CD4-positive, CD25-positive, alpha-beta regulatory T cell (primary cell): ENCODE data around the gene SNED1. TPM values are rescaled to one million over a fixed set of nuclear protein-coding genes. Genes with fewer than 3 reads are reported as not detected.

Experiments used
- ATAC-seq, 2 donors: fragments of 150-1000 bp; cut with Tn5 transposase; one replicate each; pipeline ENCODE4 v1.10.0; 2021; ENCODE audit warnings: low read depth in 2 of 2, moderate number of reproducible peaks in 2 of 2, moderate library complexity in 1 of 2
- DNase-seq, 3 donors: peaks; one replicate each; pipeline versions ENCODE4 v3.0.0 to v3.0.0-alpha.2; 2012 to 2022; ENCODE audit warnings: mixed read lengths in 1 of 3
- H3K27ac ChIP-seq: one replicate; pipeline ENCODE4 v1.7.0; 2013; ENCODE audit warnings: mild to moderate bottlenecking, low read length; ENCODE audit not compliant: insufficient read depth, poor library complexity, severe bottlenecking
- H3K27me3 ChIP-seq: one replicate; pipeline ENCODE4 v1.7.0; 2013; ENCODE audit warnings: low read length; ENCODE audit not compliant: control insufficient read depth, insufficient read depth
- H3K36me3 ChIP-seq: one replicate; pipeline ENCODE4 v1.7.0; 2013; ENCODE audit warnings: mild to moderate bottlenecking, low read length, moderate library complexity; ENCODE audit not compliant: control insufficient read depth, insufficient read depth
- H3K4me1 ChIP-seq: 2 replicates; pipeline ENCODE4 v1.7.0; 2013; ENCODE audit warnings: mild to moderate bottlenecking, low read length; ENCODE audit not compliant: insufficient read depth, control insufficient read depth, poor library complexity, severe bottlenecking
- H3K4me3 ChIP-seq: one replicate; pipeline ENCODE4 v1.7.0; 2013; ENCODE audit warnings: low read depth, mild to moderate bottlenecking, low read length, moderate library complexity
- H3K9me3 ChIP-seq, 2 experiments: 1 replicate in 1 of 2; 2 replicates in 1 of 2; pipeline ENCODE4 v1.7.0; 2013; ENCODE audit warnings: low read length in 2 of 2, mild to moderate bottlenecking in 1 of 2, moderate library complexity in 1 of 2; ENCODE audit not compliant: control insufficient read depth in 2 of 2
- H3K27ac Mint-ChIP-seq, 3 donors: one replicate each; pipeline ENCODE4 v1.8.0; 2020 to 2022; ENCODE audit warnings: mild to moderate bottlenecking in 3 of 3, mixed read lengths in 3 of 3, moderate library complexity in 2 of 3
- H3K27me3 Mint-ChIP-seq: one replicate; pipeline ENCODE4 v1.8.0; 2022; ENCODE audit warnings: mild to moderate bottlenecking, mixed read lengths
- H3K36me3 Mint-ChIP-seq: one replicate; pipeline ENCODE4 v1.8.0; 2020; ENCODE audit warnings: mixed read lengths
- H3K4me1 Mint-ChIP-seq, 4 donors: one replicate each; pipeline ENCODE4 v1.8.0; 2020 to 2022; ENCODE audit warnings: mixed read lengths in 4 of 4, mild to moderate bottlenecking in 1 of 4
- H3K4me3 Mint-ChIP-seq, 4 donors: one replicate each; pipeline ENCODE4 v1.8.0; 2020 to 2022; ENCODE audit warnings: mild to moderate bottlenecking in 4 of 4, mixed read lengths in 4 of 4, moderate library complexity in 3 of 4
- H3K9me3 Mint-ChIP-seq, 7 donors: one replicate each; pipeline ENCODE4 v1.8.0; 2020 to 2022; ENCODE audit warnings: mixed read lengths in 7 of 7, mild to moderate bottlenecking in 3 of 7, moderate library complexity in 2 of 7
- polyA plus RNA-seq, 4 donors: library from polyadenylated mRNA; unstranded; fragments of 300-500 nt; fragmentation: Illumina TruSeq; gene quantifications; one replicate each; pipeline ENCODE4 v1.2.3, GENCODE V29; 2021
- total RNA-seq: library from RNA; stranded (reverse); gene quantifications from one replicate; pipeline ENCODE4 v1.2.3, GENCODE V29; 2022

The SNED1 gene
- total and polyA plus RNA-seq, 5 donors from 2014 or later = 1.7 to 170 (median 2.5) TPM

DNA sequence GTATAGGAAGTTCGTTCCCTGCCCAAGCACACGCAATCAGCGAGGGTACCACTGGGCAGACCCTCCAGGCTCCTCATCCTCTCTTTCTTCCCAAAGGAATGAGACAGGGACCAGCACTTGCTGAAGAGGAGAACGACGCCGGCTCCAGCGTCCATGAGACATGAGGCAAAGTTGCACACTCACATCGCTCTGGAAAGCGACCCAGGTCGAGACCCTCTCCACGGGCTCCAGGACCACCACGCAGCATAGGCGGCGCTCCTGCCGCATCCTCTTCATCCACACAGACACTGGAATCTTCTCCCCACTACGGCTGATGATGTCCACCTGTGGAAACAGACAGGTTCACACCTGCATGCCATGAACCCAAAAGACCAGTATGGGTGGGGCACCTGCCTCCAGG, 140.1 kb downstream of the SNED1 start:
- no peaks in the 10 kb centered on the region for H3K27me3 ChIP-seq
- Mint-ChIP-seq H3K4me1 (peaks cover 0 to 11% (median 2%) of the 10 kb centered on the region in 4 donors), H3K4me3 (no peak overlapping the region), H3K27ac (no peak overlapping the region), H3K27me3 (no peaks in the 10 kb centered on the region), H3K36me3 (peaks cover 33% of the 10 kb centered on the region), H3K9me3 (peaks cover 0 to 1% (median 0%) of the 10 kb centered on the region in 7 donors)
- no peaks in the 10 kb centered on the region for H3K9me3 ChIP-seq
- DNase-seq (no peak), ATAC-seq (no peak)
- peaks cover 60% of the 10 kb centered on the region for H3K36me3 ChIP-seq
- no peak overlapping the region for H3K27ac ChIP-seq
- no peaks in the 10 kb centered on the region for H3K4me1 ChIP-seq
- no peak overlapping the region for H3K4me3 ChIP-seq

DNA sequence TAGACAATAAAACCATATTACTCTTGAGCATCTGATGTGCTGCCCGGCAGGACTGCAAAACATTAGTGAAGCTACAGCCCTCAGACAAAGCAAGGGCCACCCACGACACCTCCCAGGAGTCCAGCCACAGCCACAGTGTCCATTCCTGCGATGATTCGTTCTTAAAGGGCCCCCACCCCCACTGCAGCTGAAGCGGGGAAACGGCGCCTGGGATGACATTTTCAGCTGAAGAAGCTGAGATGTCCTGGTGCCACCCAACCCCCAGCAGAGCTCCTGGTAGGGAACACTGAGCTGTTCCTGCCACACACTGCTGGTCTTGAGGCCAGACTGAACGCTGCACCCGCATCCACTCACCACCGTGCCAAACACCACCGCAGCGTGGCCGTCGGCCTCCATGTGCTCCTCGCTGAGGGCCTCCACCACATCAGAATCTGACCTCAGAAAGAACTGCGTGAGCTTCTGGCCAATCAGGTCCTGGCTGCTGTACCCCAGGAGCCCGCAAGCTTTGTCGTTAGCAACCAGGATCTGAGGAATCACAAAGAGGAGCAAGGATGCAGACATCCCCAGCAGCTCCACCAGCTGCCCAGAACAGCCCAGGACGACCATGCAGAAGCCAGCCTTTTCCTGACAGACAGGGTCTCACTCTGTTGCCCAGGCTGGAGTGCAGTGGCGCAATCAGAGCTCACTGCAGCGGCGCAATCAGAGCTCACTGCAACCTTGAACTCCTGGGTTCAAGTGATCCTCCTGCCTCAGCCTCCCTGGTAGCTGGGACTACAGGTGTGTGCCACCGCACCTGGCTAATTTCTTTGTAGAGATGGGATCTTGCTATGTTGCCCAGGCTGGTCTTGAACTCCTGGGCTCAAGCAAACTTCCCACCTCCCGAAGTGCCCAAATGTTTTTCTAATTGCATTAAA, 141.4 kb downstream of the SNED1 start:
- H3K36me3 Mint-ChIP-seq = peaks cover 28% of the 10 kb centered on the region
- peak overlapping the region in 1 of 3 donors; percentile 48 for H3K27ac Mint-ChIP-seq
- H3K36me3 ChIP-seq = peaks cover 54% of the 10 kb centered on the region

DNA sequence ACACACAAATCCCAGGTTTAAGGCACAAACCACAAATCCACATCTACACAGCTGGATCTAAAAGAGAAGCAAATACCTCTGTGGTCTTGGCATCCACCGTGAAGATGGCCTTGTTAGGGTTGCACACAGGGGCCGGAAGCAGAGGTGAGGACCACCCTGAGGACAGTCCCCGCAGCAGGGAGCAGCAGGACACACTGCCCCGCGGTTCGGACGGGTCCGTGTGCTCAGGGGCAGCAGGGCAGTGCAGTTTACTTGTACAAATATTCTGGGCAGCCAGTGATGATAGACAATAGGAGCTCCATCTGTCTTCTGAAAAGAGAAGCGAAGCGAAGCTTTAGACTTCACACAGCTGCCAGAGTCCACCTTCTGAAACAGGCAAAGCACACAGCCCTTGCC, 142.0 kb downstream of the SNED1 start:
- H3K9me3 Mint-ChIP-seq = peaks cover 0 to 1% (median 0%) of the 10 kb centered on the region in 7 donors
- peaks cover 0 to 11% (median 3%) of the 10 kb centered on the region in 4 donors for H3K4me1 Mint-ChIP-seq
- DNase-seq (no peak), ATAC-seq (no peak)
- no peaks in the 10 kb centered on the region for H3K27me3 Mint-ChIP-seq
- H3K27me3 ChIP-seq = no peaks in the 10 kb centered on the region
- no peak overlapping the region for H3K27ac Mint-ChIP-seq
- peaks cover 28% of the 10 kb centered on the region for H3K36me3 Mint-ChIP-seq
- H3K36me3 ChIP-seq = peaks cover 51% of the 10 kb centered on the region
- no peak overlapping the region for H3K27ac ChIP-seq
- peak overlapping the region in 1 of 4 donors; percentile 51 for H3K4me3 Mint-ChIP-seq
- no peak overlapping the region for H3K4me3 ChIP-seq
- H3K4me1 ChIP-seq = no peaks in the 10 kb centered on the region
- no peaks in the 10 kb centered on the region for H3K9me3 ChIP-seq

More for the DNA sequence above, 141.4 kb downstream of the SNED1 start:
- H3K4me3 Mint-ChIP-seq = no peak overlapping the region
- no peaks in the 10 kb centered on the region for H3K4me1 ChIP-seq
- H3K9me3 ChIP-seq = no peaks in the 10 kb centered on the region
- no peak overlapping the region for H3K27ac ChIP-seq
- no peaks in the 10 kb centered on the region for H3K27me3 ChIP-seq
- no peak for DNase-seq
- H3K9me3 Mint-ChIP-seq = peaks cover 0 to 1% (median 0%) of the 10 kb centered on the region in 7 donors
- no peak overlapping the region for H3K4me3 ChIP-seq
- no peaks in the 10 kb centered on the region for H3K27me3 Mint-ChIP-seq
- H3K4me1 Mint-ChIP-seq = peaks cover 0 to 11% (median 3%) of the 10 kb centered on the region in 4 donors
- no peak for ATAC-seq

DNA sequence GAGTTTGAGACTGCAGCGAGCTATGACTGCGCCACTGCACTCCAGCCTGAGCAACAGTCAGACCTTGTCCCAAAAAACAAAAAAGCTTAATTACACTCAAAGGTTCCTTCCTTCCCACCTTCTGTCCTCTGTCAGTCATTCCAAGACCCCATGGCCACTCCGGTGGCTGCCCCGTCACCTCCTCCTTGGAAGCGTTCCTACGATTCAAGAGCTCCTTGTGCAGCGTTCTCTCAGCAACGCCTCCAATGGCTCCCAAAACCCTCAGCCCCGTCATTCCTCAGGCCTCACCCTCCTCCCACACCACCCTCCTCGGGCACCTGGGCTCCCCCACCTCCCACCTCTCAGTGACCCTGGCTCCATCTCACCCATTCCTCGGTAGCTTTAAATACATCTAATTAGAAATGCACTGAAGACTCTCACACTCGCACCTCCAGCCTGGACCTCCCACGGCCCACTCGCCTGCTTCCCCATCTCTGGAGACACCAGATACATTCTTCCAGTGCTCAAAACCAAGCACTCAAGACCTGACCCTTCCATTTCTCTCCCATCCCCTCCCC, 142.9 kb downstream of the SNED1 start:
- Mint-ChIP-seq H3K36me3 (peaks cover 25% of the 10 kb centered on the region), H3K4me1 (peaks cover 3 to 13% (median 7%) of the 10 kb centered on the region in 4 donors), H3K27ac (peak overlapping the region in 1 of 3 donors; percentile 56), H3K4me3 (no peak overlapping the region), H3K9me3 (peaks cover 0 to 1% (median 0%) of the 10 kb centered on the region in 7 donors), H3K27me3 (no peaks in the 10 kb centered on the region)
- Histone ChIP-seq H3K4me1 (no peaks in the 10 kb centered on the region), H3K4me3 (no peak overlapping the region), H3K27ac (no peak overlapping the region), H3K9me3 (no peaks in the 10 kb centered on the region), H3K36me3 (peaks cover 43% of the 10 kb centered on the region), H3K27me3 (no peaks in the 10 kb centered on the region)
- no peak for DNase-seq
- no peak for ATAC-seq

DNA sequence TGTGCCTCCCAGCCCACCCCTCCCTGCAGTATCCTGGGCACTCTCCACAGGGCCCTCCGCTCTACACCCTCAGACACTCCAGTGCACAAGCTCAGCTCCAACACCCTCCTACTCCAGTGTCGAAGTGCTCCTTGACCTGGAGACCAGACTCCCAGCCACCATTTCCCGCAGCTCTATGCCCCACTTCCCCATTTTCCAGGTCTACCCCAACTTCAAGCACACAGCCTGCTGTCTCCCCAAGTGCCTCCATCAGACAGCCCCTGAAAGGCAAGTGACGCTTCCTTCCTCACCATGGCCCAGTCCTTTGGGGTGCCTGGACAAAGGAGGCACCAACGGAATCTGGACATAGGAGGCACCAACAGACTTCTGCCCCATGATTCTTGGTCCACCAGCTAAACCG, 143.6 kb downstream of the SNED1 start:
- Mint-ChIP-seq H3K27me3 (no peaks in the 10 kb centered on the region), H3K36me3 (peaks cover 24% of the 10 kb centered on the region), H3K4me3 (peak overlapping the region in 1 of 4 donors; percentile 23), H3K9me3 (peaks cover 0 to 1% (median 0%) of the 10 kb centered on the region in 7 donors), H3K27ac (peak overlapping the region in 1 of 3 donors; percentile 84), H3K4me1 (peaks cover 9 to 20% (median 10%) of the 10 kb centered on the region in 4 donors)
- no peak overlapping the region for H3K4me3 ChIP-seq
- H3K27ac ChIP-seq = no peak overlapping the region
- DNase-seq = no peak
- peaks cover 36% of the 10 kb centered on the region for H3K36me3 ChIP-seq
- no peak for ATAC-seq
- no peaks in the 10 kb centered on the region for H3K4me1 ChIP-seq
- no peaks in the 10 kb centered on the region for H3K27me3 ChIP-seq
- no peaks in the 10 kb centered on the region for H3K9me3 ChIP-seq

DNA sequence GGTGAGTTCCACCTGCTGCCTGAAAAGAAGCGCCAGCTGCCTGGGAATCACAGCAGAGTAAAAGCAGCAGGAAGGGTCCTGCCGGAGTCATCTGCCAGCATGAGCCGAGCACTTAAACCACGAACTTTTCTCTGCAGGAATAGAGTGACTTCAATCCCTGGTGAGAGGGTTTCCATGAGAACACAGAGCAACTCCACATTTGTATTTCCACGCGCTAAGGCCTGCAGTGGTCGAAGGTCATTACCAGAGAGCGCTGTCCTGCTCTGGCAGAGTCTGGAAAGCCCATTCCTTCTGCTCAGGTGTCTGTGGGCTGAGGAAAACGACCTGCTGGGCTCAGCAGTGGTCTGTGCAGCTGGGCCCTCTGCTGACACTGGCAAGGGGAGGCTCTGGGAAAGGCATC, 144.2 kb downstream of the SNED1 start:
- Histone ChIP-seq H3K27ac (no peak overlapping the region), H3K9me3 (no peaks in the 10 kb centered on the region), H3K4me1 (no peaks in the 10 kb centered on the region), H3K36me3 (peaks cover 31% of the 10 kb centered on the region), H3K27me3 (no peaks in the 10 kb centered on the region), H3K4me3 (no peak overlapping the region)
- H3K27me3 Mint-ChIP-seq = no peaks in the 10 kb centered on the region
- H3K4me3 Mint-ChIP-seq = no peak overlapping the region
- DNase-seq (no peak), ATAC-seq (no peak)
- H3K4me1 Mint-ChIP-seq = peaks cover 9 to 21% (median 11%) of the 10 kb centered on the region in 4 donors
- no peak overlapping the region for H3K27ac Mint-ChIP-seq
- H3K9me3 Mint-ChIP-seq = peaks cover 0 to 1% (median 0%) of the 10 kb centered on the region in 7 donors
- H3K36me3 Mint-ChIP-seq = peaks cover 24% of the 10 kb centered on the region
